ENCODE data around the gene PIGS.

DNA sequence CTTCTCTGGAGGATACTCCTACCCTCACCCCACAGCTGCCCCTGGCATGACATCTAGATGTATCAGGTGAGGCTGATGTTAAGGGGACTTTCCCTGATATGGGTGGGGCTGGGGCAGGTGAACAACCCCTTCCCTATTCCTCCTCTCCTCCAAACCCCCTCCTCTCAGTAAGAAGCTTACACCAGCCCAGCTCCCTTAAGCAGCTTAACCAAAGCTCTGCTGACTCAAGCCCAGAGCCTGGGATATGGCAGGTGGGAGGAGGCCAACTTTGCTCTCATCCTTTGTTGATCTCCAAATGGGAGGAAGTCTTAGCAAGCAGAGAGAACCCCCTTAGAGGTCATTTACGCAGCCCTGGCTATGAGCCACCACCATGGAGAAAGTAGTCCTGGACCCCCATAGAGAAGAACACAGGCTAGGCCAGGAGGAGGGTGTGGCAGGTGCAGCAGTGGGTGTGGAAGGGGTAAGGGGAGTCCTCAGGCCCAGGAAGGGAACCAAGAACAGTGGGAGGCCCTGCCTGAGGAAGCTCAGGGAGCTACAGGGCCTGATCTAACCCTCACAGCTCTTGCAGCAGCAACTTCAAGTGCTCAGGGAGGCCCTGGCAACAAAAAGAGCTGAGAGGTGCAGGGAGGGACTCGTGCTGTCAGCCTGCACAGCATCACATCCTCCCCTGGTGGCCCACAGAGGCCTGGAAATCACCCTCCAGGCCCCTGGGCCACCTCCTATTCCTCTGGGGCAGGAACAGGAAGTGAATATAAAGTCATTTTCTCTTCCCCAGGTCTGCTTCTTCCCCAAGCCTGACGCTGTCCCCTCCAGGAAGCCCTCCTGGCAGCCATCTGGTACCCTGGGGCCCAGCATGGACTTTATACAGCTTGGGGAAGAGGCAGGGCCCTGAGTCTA is 21.8 kb downstream of the PIGS start:
- TF ChIP-seq, protein P1, sequence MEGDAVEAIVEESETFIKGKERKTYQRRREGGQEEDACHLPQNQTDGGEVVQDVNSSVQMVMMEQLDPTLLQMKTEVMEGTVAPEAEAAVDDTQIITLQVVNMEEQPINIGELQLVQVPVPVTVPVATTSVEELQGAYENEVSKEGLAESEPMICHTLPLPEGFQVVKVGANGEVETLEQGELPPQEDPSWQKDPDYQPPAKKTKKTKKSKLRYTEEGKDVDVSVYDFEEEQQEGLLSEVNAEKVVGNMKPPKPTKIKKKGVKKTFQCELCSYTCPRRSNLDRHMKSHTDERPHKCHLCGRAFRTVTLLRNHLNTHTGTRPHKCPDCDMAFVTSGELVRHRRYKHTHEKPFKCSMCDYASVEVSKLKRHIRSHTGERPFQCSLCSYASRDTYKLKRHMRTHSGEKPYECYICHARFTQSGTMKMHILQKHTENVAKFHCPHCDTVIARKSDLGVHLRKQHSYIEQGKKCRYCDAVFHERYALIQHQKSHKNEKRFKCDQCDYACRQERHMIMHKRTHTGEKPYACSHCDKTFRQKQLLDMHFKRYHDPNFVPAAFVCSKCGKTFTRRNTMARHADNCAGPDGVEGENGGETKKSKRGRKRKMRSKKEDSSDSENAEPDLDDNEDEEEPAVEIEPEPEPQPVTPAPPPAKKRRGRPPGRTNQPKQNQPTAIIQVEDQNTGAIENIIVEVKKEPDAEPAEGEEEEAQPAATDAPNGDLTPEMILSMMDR (IDR thresholded peaks at IDR 0.05; ENCODE audit: insufficient read depth, low read depth, low read length): no peak
- TF ChIP-seq EZH2 (IDR thresholded peaks at IDR 0.05; ENCODE audit: insufficient read depth, low read length): no peak
